ENCODE results near the gene KBTBD13.
A peak's percentile ranks its signal among the peaks of the same experiment; 100 is the strongest.

Gene KBTBD13

DNA sequence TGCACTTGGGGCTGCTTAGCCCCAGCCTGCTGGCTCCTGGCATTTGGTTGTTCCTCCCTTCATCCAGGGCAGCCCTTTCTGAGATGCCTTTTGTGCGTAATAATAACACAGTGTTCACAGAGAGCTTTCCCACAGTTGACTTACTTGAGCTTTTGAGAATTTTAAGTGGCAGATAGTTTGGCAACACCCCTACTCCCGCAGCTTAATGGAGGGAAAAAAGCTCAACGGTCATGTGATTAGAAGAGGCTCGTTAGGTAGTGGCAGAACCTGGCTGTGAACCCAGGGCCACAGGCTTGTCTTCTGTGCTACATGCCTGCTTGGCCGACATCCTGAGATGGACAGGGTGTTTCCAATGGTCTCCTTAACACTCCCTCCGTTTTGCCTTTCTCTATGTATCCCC is 4.7 kb downstream of the KBTBD13 start:
- no peak overlapping the region for H3K27ac ChIP-seq
- TF ChIP-seq, protein P1, sequence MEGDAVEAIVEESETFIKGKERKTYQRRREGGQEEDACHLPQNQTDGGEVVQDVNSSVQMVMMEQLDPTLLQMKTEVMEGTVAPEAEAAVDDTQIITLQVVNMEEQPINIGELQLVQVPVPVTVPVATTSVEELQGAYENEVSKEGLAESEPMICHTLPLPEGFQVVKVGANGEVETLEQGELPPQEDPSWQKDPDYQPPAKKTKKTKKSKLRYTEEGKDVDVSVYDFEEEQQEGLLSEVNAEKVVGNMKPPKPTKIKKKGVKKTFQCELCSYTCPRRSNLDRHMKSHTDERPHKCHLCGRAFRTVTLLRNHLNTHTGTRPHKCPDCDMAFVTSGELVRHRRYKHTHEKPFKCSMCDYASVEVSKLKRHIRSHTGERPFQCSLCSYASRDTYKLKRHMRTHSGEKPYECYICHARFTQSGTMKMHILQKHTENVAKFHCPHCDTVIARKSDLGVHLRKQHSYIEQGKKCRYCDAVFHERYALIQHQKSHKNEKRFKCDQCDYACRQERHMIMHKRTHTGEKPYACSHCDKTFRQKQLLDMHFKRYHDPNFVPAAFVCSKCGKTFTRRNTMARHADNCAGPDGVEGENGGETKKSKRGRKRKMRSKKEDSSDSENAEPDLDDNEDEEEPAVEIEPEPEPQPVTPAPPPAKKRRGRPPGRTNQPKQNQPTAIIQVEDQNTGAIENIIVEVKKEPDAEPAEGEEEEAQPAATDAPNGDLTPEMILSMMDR (conservative IDR thresholded peaks at IDR 0.05), result no peak

DNA sequence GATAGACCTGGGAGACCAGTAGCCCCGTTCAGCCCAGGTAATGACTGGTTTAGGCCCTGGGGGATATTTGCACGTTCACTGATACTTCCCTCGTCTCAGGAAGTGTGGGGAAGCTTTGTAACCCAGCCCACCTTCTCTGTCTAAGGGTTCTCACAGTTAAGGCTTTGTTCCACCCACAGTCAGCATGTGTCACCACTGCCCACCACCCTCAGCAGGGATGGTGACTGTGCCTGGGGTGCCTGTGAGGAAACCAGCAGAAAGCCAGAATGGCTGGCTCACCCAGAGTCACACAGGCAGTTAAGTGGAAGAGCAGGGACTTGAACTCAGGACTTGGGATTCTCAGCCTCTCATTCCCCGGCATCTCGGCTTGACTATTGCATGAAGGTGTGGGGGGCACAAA is 5.2 kb downstream of the KBTBD13 start:
- TF ChIP-seq, protein P1 (conservative IDR thresholded peaks at IDR 0.05), result no peak
- H3K27ac ChIP-seq, result no peak overlapping the region

DNA sequence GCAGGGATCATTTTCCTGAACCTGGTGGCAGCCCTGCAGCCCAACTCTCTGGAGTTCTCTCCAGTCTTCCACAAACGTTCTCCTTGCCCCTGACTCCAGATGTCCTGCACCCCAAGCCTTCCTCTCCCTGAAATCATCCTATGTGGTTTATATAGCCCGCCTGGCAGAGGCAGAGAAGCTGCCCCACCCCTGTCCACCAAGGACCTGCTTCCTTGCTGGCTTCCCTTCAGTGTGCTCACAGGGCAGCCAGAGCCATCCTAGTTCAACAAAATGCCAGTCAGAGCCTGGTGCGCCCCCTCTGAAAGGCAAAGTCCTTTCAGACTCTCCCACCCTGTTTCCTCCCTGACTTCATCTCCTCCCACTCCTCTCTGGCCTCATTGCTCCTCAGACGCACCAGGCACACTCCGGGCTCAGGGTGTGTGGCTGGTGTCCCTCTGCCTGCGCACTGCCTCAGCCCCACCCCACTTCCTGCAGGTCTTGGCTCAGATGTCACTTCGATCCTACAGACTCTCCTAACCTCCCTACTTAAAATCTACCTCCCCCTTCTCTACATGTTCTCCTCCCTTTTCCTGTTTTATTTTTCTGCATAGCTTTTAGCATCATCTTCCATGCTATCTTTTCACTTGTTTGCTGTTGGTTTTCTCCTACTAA is 5.9 kb downstream of the KBTBD13 start:
- no peak overlapping the region for H3K27ac ChIP-seq
- TF ChIP-seq, protein P1 (conservative IDR thresholded peaks at IDR 0.05), result no peak

DNA sequence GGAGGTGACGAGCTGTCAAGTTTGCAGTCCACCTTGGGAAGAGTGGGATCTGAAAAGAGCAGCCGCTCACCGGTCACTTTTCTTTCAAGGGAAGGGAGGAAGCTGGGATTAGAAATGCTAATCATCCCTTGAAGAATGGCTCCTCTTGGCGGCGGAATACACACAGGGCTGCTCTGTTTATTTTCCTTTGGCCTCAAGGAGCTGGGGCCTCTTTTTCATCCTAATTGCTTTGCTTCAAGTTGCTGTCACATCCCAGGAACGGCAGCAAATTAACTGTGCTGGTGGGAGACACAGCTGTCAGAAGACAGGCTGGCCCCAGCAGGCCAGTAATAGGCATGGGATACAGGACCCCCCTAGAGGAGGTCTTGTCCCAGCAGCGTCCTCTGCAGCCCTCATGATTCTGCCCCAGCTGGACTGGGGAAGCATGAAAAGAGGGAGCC is 6.7 kb downstream of the KBTBD13 start:
- TF ChIP-seq, protein P1 (conservative IDR thresholded peaks at IDR 0.05), result peak; percentile 15; the same call in 1 of the 2 replicates

DNA sequence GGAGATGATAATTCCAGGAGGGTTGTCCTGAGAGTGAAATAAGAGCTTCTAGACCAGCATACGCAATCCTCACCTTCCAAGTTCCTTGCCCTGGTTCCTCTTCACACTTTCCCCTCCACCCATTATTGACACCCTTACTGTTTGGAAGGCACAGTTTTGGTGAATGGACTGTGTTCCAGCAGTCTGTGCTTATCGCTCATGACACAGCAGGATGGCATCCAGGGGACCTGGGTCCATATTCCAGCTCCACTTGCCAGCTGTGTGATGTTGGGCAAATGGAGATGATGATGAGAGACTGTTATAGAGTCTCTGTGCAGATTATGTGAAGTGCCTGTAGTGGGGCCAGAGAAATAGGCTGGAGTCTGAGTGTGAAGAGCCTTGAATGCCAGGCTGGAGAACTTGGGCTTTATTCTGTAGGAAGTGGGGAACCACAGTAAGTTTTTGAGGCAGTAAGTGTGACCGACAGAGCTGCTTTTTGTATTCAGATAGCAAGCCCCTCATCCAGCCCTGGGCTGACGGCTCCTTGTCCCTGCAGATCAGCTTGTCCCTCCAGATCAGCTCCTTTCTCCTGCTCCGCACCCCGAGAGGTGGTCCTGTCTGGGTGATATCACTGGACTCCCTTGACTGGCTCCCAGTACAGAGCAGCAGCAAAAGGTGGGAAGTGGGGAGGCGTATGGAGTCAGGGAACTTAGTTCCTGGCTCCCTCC is 8.1 kb downstream of the KBTBD13 start:
- no peak overlapping the region for H3K27ac ChIP-seq
- TF ChIP-seq, protein P1 (conservative IDR thresholded peaks at IDR 0.05), result no peak

More for the DNA sequence above, 6.7 kb downstream of the KBTBD13 start:
- no peak overlapping the region for H3K27ac ChIP-seq

DNA sequence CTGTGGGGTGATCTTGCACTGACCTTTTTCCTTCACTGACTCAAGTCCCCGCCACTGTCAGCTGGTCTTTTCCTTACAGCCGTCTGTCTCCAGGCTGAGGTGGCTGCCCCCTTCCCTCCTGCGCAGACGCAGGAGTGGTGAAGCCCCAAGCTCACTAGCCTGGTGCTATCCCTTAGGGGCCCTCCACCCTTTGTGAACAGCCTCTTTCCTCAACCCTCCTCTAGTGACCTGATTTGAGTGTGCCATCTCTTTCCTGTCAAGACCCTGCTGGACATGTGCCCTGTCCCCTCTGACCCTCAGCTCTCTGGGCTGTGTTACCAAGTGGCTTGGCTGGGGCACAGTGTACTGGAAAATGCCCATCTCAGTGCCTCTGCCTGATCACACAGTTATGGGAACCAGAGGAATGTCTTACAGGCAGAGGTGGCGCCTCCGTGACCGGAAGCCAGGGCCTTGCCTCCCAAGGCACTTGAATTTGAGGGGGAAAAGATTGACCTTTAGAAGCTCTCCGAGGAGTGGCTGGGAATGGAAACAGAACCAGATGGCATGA is 8.7 kb downstream of the KBTBD13 start:
- TF ChIP-seq, protein P1 (conservative IDR thresholded peaks at IDR 0.05), result no peak
- H3K27ac ChIP-seq, result no peak overlapping the region

DNA sequence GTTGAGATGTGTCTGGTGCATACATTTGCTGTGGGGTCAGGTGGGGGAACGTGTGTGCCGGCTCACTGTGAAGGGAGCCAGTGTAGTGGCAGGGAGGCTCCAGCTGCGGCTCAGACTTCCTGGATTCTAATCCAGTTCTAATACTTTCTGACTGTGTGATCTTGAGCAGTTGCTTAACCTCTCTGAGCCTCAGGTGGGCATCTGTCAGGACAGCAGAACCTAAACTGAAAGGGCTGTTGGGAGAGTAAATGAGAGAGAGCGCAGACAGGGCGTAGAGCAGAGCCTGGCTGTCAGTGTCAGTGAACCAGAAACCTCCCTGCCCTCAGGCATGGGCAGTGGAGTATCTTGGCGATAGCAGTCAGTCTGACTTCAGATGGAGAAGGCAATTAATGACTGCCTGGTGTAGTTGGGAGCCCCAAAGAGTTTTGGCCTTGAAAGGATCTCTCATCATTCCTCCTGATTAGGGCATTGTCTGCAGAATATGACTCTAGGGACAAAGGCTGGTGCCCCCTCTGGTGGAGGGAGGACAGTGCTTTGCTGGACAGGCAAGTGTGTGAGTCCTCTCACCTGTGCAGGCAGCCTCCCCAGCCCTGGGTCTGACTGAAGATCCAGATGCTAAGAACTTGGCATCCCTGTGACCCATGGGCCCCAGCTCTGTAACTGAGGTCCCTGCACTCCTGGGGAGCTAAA is 9.6 kb downstream of the KBTBD13 start:
- TF ChIP-seq, protein P1 (conservative IDR thresholded peaks at IDR 0.05), result peak; percentile 76
- no peak overlapping the region for H3K27ac ChIP-seq

Measured in VCaP (cell line).